ENCODE measurements around the gene PMVK. TPM values are rescaled to one million over a fixed set of nuclear protein-coding genes. Genes with fewer than 3 reads are reported as not detected.

The PMVK gene
- total and polyA plus RNA-seq, 2 of the 4 experiments (the other 2 are of a cell fraction): 9.0 to 28.1 TPM

- no peak overlapping the region for H2BK5ac ChIP-seq (ENCODE audit: low read depth, low read length, poor library complexity, severe bottlenecking)
- no peak overlapping the region for H3K4ac ChIP-seq (ENCODE audit: low read depth, low read length)
- H4K20me1 ChIP-seq (ENCODE audit: insufficient read depth, low read length): peaks cover 47% of the 10 kb centered on the region
- WGBS, 2 experiments (ENCODE audit: extremely low coverage in 2 of 2, insufficient read length in 1 of 2): no CpG with 5 or more reads among the region's 7 CpGs
- H4K5ac ChIP-seq (ENCODE audit: low read depth, low read length): no peak overlapping the region
- H2AFZ ChIP-seq (replicated peaks; ENCODE audit: low read length, poor library complexity): no peak overlapping the region
- no peak overlapping the region for H3K27ac ChIP-seq (ENCODE audit: insufficient read depth, low read length)
- no TSS peak for BruUV-seq (replicated peaks)
- H2BK20ac ChIP-seq (ENCODE audit: low read depth, low read length): no peak overlapping the region
- no peak overlapping the region for H4K8ac ChIP-seq (ENCODE audit: low read depth in 2 of 2, low read length in 2 of 2)
- no peak overlapping the region for H2AK9ac ChIP-seq (replicated peaks; ENCODE audit: low read depth, low read length, poor library complexity)
- H4K91ac ChIP-seq (ENCODE audit: insufficient read depth, low read depth, low read length): no peak overlapping the region
- H3K14ac ChIP-seq (replicated peaks; ENCODE audit: low read depth, low read length): no peak overlapping the region
- TF ChIP-seq RAD21 (IDR thresholded peaks at IDR 0.05; ENCODE audit: low read length) (no peak), MAZ (IDR thresholded peaks at IDR 0.05; ENCODE audit: borderline replicate concordance, low read depth, low read length) (no peak), CHD1 (IDR thresholded peaks at IDR 0.05; ENCODE audit: low read depth, low read length) (no peak), RFX5 (IDR thresholded peaks at IDR 0.05; ENCODE audit: low read depth, low read length) (no peak), SMC3 (IDR thresholded peaks at IDR 0.05; ENCODE audit: low read depth, low read length) (no peak), CEBPB (IDR thresholded peaks at IDR 0.05; ENCODE audit: low read depth, low read length) (no peak), NFE2L2 (IDR thresholded peaks at IDR 0.05; ENCODE audit: low read depth, low read length) (no peak), RCOR1 (IDR thresholded peaks at IDR 0.05; ENCODE audit: insufficient replicate concordance, low read length) (no peak)
- TF ChIP-seq, protein P1, sequence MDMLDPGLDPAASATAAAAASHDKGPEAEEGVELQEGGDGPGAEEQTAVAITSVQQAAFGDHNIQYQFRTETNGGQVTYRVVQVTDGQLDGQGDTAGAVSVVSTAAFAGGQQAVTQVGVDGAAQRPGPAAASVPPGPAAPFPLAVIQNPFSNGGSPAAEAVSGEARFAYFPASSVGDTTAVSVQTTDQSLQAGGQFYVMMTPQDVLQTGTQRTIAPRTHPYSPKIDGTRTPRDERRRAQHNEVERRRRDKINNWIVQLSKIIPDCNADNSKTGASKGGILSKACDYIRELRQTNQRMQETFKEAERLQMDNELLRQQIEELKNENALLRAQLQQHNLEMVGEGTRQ (IDR thresholded peaks at IDR 0.05; ENCODE audit: low read depth, low read length): no peak
- H3K56ac ChIP-seq (ENCODE audit: extremely low read depth, insufficient read depth, low read length): no peak overlapping the region
- CTCF ChIA-PET: interaction anchor here (1.2 kb wide), 1 partner anchor 33 kb away, joined by 4 read pairs; no protein-coding TSS in a partner anchor
- H3K36me3 ChIP-seq (ENCODE audit: control insufficient read depth, insufficient read depth, low read length): peaks cover 58% of the 10 kb centered on the region
- H3K4me1 ChIP-seq (ENCODE audit: control insufficient read depth, insufficient read depth, low read length): peaks cover 10% of the 10 kb centered on the region
- dilution Hi-C loops (cut with HindIII; ENCODE audit: low sequenced_read_pairs, unreplicated experiment) (no loop called here), intact Hi-C loops (cut with micrococcal nuclease) (no loop called here), in situ Hi-C loops (cut with MboI; ENCODE audit: low sequenced_read_pairs) (no loop called here)
- no peak overlapping the region for H3K9ac ChIP-seq (ENCODE audit: low read depth, low read length)
- POLR2A ChIA-PET (ENCODE audit: unreplicated experiment): no interaction called here
- H3K4me2 ChIP-seq (ENCODE audit: low read depth, low read length): no peak overlapping the region
- DNase-seq (no peak), ATAC-seq (ENCODE audit: low read depth) (no peak)
- H3K9me1 ChIP-seq (ENCODE audit: insufficient read depth, low read length): peaks cover under 1% of the 10 kb centered on the region; the same call in 1 of the 2 replicates
- H3K79me1 ChIP-seq (ENCODE audit: low read depth in 1 of 2, low read length in 2 of 2): peaks cover 20 to 79% of the 10 kb centered on the region in 2 experiments
- H3K4me3 ChIP-seq (ENCODE audit: insufficient read depth, low read depth, low read length): no peak overlapping the region
- no peak overlapping the region for H2BK15ac ChIP-seq (ENCODE audit: low read depth, low read length)
- no peaks in the 10 kb centered on the region for H3K9me3 ChIP-seq (ENCODE audit: control insufficient read depth, insufficient read depth, low read length)
- H3K23ac ChIP-seq (ENCODE audit: low read depth, low read length): no peak overlapping the region
- H3K18ac ChIP-seq (ENCODE audit: low read depth, low read length): no peak overlapping the region
- no peak overlapping the region for H2AK5ac ChIP-seq (ENCODE audit: low read depth, low read length)
- H3K27me3 ChIP-seq (ENCODE audit: control insufficient read depth, insufficient read depth, low read length): no peaks in the 10 kb centered on the region
- no peak overlapping the region for H2BK120ac ChIP-seq (ENCODE audit: low read depth, low read length)
These were observed 29.6 kb upstream of the PMVK start for GRCh38 chr1:154966111-154966510.

Measured in IMR-90 (cell line).